Measurements from ENCODE around the gene SERTAD2.

SERTAD2 gene

DNA sequence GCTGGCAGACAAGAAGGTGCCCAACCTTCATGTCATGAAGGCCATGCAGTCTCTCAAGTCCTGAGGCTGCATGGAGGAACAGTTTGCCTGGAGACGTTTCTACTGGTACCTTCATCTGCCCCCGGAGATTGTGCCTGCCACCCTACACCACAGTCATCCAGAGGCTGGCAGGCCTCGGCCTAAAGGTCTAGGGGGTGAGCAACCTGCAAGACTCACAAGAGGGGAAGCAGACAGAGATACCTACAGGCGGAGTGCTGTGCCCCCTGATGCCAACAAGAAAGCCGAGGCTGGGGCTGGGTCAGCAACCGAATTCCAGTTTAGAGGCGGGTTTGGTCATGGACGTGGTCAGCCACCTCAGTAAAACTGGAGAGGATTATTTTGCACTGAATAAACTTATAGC, 12.0 kb upstream of the SERTAD2 start:
- DNase-seq (no peak), ATAC-seq (replicated peaks) (no peak)
- peaks cover 12 to 14% of the 10 kb centered on the region in 2 donors for H3K4me1 Mint-ChIP-seq (ENCODE audit: low read depth in 2 of 2)
- H3K27ac Mint-ChIP-seq = no peak overlapping the region
- H3K4me3 Mint-ChIP-seq = no peak overlapping the region
- no peaks in the 10 kb centered on the region for H3K9me3 Mint-ChIP-seq
- H3K36me3 Mint-ChIP-seq (ENCODE audit: insufficient read depth) = no peaks in the 10 kb centered on the region
- H3K27me3 Mint-ChIP-seq = no peaks in the 10 kb centered on the region

DNA sequence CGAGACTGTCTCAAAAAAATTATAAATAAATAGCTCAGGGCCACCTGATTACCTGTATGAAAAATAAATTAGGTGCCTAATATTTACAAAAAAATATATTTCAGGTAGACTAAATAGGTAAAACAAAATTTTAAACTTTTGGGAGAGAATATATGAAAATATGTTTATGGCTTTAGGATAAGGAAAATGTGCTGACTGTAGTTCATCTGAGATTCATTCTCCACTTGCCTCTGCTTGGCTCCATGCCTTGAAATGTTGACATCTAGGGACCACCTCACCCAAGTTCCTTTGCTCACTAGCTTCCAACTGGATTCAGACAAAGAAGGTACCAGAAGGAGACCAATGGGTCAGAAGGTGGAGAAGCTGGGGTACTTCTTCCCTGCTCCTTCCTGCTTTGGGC, 9.7 kb upstream of the SERTAD2 start:
- peak overlapping the region in 1 of 2 donors; percentile 61 for H3K27ac Mint-ChIP-seq
- peaks cover 12 to 14% of the 10 kb centered on the region in 2 donors for H3K4me1 Mint-ChIP-seq (ENCODE audit: low read depth in 2 of 2)
- H3K27me3 Mint-ChIP-seq = no peaks in the 10 kb centered on the region

DNA sequence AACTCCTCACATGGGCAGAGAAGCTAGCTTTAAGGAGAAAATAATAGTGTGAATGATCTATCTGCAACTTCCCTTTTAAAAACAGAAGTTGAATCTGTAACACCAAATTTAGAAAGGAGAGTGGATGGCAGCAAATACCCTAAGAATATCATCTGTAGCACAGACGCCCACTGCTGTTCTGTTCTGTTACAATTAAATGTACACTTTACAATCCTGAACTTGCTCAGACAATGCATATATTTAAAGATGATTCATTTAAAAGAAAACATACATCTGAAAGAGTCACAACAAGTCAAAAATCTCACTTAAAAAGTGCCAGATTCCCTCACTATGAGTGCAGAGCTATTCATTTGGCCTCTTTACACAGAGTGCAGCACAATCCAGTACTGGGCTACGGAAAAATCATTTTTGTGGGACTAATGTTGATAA, 8.0 kb upstream of the SERTAD2 start:
- Mint-ChIP-seq H3K36me3 (ENCODE audit: insufficient read depth) (no peaks in the 10 kb centered on the region), H3K4me1 (ENCODE audit: low read depth in 2 of 2) (no peaks in the 10 kb centered on the region), H3K9me3 (no peaks in the 10 kb centered on the region), H3K27ac (no peak overlapping the region), H3K4me3 (no peak overlapping the region), H3K27me3 (no peaks in the 10 kb centered on the region)
- DNase-seq = no peak
- ATAC-seq (replicated peaks) = no peak

More for the DNA sequence above, 9.7 kb upstream of the SERTAD2 start:
- Mint-ChIP-seq H3K4me3 (no peak overlapping the region), H3K36me3 (ENCODE audit: insufficient read depth) (no peaks in the 10 kb centered on the region), H3K9me3 (no peaks in the 10 kb centered on the region)
- DNase-seq (no peak), ATAC-seq (replicated peaks) (no peak)

DNA sequence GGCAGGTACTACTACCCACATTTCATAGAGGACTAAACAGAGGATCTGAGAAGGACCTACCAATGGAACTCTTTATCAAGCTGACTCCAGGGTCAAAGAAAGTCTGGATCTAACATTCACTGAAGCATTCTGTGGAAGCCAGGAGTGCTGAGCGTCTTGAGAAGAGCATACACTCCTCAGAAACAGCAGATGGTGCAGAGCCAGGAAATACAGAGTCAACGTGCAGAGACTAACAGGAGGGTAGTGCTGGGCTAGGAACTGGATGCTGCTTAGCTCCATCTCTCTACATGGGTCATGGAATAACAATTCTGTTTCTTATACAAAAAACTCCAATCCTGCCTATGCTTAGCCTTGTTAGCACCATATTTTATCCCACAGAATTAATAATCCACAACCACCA, 5.5 kb upstream of the SERTAD2 start:
- Mint-ChIP-seq H3K4me1 (ENCODE audit: low read depth in 2 of 2) (peaks cover 7 to 13% of the 10 kb centered on the region in 2 donors), H3K27ac (no peak overlapping the region), H3K36me3 (ENCODE audit: insufficient read depth) (no peaks in the 10 kb centered on the region), H3K4me3 (no peak overlapping the region), H3K27me3 (no peaks in the 10 kb centered on the region), H3K9me3 (no peaks in the 10 kb centered on the region)
- DNase-seq = no peak
- ATAC-seq (replicated peaks) = no peak

DNA sequence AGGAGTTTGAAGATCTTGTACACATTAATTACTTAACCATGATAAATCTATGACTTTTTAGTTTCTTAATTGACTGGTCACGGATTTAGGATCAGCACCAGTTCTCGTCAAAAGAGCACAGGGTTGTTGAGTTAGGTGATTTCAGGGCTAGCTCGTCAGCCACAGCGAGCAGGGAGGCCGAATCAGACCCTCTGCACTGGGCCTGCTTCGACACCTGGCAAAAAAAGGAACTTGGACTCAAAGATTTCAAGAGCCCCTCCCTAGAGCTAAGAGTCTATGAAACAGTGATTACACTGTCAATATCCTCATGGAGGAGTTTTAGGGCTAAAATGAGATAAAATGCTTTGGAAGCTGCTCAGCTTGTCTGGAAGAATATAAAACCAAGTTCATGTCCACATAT, 4.6 kb upstream of the SERTAD2 start:
- Mint-ChIP-seq H3K27ac (no peak overlapping the region), H3K4me1 (ENCODE audit: low read depth in 2 of 2) (peaks cover 7 to 13% of the 10 kb centered on the region in 2 donors), H3K36me3 (ENCODE audit: insufficient read depth) (peaks cover 4% of the 10 kb centered on the region), H3K27me3 (no peaks in the 10 kb centered on the region), H3K9me3 (no peaks in the 10 kb centered on the region), H3K4me3 (no peak overlapping the region)
- no peak for ATAC-seq (replicated peaks)
- DNase-seq = no peak

DNA sequence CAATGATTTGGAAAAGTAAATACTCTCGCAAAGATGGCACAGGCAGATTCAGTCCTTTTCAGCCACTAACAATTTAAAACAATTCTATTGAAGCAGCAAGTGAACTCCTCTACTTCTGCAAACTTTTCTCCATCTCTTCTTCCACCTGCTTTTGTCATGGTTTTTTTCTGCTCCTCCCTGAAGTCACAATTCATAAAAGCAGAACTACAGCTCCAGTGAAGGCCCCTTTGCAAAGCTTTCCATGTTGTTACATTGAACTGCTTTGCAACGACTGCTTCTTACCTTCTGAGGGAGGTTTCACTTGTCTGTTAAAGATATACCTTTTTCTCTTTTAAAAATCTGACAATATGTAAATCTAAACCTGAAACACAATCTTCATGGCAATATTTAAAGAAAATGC, 3.7 kb upstream of the SERTAD2 start:
- H3K9me3 Mint-ChIP-seq = no peaks in the 10 kb centered on the region
- H3K27me3 Mint-ChIP-seq = no peaks in the 10 kb centered on the region
- H3K4me1 Mint-ChIP-seq (ENCODE audit: low read depth in 2 of 2) = peaks cover 12 to 19% of the 10 kb centered on the region in 2 donors
- H3K4me3 Mint-ChIP-seq = no peak overlapping the region
- peaks cover 11% of the 10 kb centered on the region for H3K36me3 Mint-ChIP-seq (ENCODE audit: insufficient read depth)
- no peak overlapping the region for H3K27ac Mint-ChIP-seq
- DNase-seq = no peak
- no peak for ATAC-seq (replicated peaks)

DNA sequence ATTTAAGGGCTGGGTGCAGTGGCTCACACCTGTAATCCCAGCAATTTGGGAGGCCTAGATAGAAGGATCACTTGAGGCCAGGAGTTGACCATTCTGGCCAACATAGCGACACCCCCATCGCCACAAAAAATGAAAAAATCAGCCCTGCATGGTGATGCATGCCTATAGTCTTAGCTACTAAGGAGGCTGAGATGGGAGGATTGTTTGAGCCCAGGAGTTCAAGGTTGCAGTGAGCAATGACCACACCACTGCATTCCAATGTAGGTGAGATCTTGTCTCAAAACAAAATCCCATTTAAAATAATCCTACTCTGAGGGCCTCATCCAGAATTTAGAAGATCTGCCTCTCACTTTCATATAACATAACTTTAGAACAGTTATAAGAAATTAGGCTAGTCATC, 2.7 kb upstream of the SERTAD2 start:
- Mint-ChIP-seq H3K27me3 (no peaks in the 10 kb centered on the region), H3K9me3 (no peaks in the 10 kb centered on the region), H3K4me1 (ENCODE audit: low read depth in 2 of 2) (peaks cover 16 to 23% of the 10 kb centered on the region in 2 donors), H3K4me3 (no peak overlapping the region), H3K27ac (peak overlapping the region in 1 of 2 donors; percentile 96), H3K36me3 (ENCODE audit: insufficient read depth) (peaks cover 11% of the 10 kb centered on the region)
- ATAC-seq (replicated peaks) (no peak), DNase-seq (no peak)

DNA sequence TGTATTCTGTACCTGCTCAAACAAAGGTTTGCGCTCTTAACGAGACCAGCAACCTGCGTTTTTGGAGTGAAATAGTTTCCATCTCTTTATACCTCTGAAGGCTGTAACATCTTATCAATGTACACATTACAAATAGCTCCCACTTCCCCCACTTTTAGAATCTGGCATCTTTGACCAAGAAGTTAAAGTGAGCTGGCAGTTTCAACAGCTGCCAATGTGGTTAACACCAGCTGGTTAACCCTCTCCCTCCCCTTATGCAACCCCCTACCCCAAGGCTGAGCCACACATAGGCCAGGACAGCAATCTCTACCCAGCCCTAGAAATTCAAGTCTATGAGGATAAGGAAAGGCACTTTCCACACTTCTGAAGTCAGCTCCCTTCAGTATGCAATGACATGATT, 2.2 kb upstream of the SERTAD2 start:
- no peak overlapping the region for H3K4me3 Mint-ChIP-seq
- peak overlapping the region in 1 of 2 donors; percentile 96 for H3K27ac Mint-ChIP-seq
- H3K4me1 Mint-ChIP-seq (ENCODE audit: low read depth in 2 of 2) = peaks cover 16 to 23% of the 10 kb centered on the region in 2 donors

DNA sequence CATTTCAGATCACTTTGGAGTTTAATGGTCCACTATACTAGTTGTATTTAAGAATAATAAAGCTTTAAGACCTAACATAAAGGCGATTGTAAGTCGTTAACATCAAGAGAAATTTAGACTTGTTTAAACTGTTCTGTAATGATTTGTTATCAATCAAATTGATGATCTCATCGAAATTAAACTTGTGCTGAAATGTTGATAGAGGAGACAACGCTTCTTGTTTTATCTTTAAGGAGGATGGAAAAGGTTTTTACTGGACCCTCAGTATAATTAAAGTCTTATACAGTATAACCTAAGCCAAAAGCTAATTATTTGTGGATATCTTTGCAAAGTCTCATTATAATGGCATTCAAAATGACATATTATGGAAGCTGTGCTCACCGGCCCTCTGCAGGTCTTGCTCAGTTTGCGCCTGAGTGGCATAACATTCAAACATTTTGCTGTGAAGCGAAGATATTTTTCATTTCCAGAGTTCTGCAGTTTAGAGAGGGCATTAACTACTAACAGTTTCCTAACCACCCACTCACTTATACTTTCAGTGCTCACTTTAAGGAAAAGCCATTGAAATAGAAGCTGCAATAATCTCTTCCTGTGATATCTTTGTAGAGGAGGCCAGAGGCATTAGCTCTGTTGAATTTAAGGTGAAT, 1.4 kb upstream of the SERTAD2 start:
- peaks cover 16 to 23% of the 10 kb centered on the region in 2 donors for H3K4me1 Mint-ChIP-seq (ENCODE audit: low read depth in 2 of 2)
- DNase-seq (no peak), ATAC-seq (replicated peaks) (no peak)
- H3K27me3 Mint-ChIP-seq = no peaks in the 10 kb centered on the region
- peak overlapping the region; percentile 96 for H3K27ac Mint-ChIP-seq
- no peaks in the 10 kb centered on the region for H3K9me3 Mint-ChIP-seq
- H3K36me3 Mint-ChIP-seq (ENCODE audit: insufficient read depth) = peaks cover 11% of the 10 kb centered on the region
- peak overlapping the region; percentile 87 to 91 for H3K4me3 Mint-ChIP-seq

More for the DNA sequence above, 2.2 kb upstream of the SERTAD2 start:
- Mint-ChIP-seq H3K27me3 (no peaks in the 10 kb centered on the region), H3K9me3 (no peaks in the 10 kb centered on the region), H3K36me3 (ENCODE audit: insufficient read depth) (peaks cover 11% of the 10 kb centered on the region)
- no peak for ATAC-seq (replicated peaks)
- no peak for DNase-seq

DNA sequence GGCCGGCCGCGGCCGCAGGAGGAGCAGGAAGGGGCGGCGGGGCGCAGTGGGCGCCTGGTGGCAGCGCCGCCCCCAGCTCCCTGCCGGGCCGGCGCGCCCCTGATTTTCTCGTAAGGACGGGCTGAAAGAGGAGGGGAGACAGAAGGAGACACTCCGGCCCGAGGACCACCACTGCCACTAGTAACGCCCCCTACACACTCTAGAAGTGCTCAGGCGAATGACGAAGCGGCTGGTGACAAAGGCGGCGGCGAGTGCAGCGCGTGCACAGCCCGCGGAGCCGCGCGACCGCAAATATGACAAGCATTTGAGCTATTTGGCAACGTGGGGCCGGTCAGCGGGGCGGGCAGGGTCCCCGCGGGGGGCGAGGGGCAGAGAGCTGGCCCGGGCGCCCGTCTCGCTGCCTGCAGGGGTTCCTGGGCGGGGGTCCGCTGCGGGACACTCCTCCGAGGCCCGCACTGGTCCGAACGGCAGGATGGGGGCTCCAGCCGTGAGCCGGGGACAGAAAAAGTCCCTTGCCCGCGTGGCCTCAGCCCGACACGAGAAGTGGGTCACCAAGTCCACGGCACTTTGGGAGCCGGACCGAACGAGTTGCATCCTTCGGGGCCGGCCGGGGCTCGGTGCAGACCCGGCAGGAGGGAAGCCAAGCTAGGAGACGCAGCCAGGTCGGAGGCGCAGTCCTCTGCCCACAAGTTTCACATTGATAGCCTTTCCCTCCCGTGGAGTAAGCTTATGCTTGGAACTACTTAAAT, 524 bp upstream of the SERTAD2 start:
- peak overlapping the region; percentile 96 for H3K27ac Mint-ChIP-seq
- peaks cover 11% of the 10 kb centered on the region for H3K36me3 Mint-ChIP-seq (ENCODE audit: insufficient read depth)
- no peaks in the 10 kb centered on the region for H3K9me3 Mint-ChIP-seq
- ATAC-seq (replicated peaks) (peak; percentile 65), DNase-seq (peak; percentile 63 to 70 (median 65))
- peak overlapping the region; percentile 87 to 91 for H3K4me3 Mint-ChIP-seq
- H3K4me1 Mint-ChIP-seq (ENCODE audit: low read depth in 2 of 2) = peaks cover 19 to 28% of the 10 kb centered on the region in 2 donors
- H3K27me3 Mint-ChIP-seq = no peaks in the 10 kb centered on the region

DNA sequence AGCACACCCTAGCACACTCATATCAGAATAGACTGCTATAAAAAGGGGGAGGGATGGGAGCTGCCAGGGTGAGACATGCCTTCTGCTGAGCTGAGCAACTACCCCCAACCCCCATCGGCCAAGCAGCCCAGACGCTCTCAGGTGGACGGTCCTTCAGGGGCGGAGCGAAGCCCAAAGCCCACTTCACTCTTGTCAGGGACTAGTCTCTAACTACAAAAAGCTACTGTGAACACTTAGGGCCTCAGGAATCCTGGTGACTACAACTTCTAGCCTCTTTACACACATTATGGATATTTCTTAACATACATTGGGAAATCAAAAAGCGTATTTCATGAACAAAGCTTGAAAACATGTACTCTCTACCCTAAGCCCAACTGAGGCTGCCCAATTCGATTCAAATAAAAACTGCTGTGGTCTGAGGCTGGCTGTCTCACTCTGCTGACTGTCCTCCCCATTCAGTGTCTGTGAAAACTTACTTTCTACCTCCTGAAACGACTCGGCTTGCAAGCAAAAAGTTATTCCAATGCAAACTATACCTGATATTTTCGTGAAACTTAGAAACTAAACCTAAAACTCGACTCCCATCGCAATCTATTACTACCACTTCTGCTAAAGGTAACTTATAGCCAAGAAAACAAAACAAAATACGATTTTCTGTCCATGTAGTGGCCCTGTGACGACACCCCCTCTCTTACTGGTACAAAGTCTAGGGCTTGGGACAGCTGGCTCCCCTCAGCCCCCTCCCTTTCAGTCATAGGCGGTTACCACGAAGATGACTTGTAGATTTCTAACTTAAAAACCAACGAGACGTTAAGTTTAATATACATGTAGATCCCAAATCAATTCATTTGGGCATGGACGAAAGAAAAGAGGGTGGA, 1.2 kb downstream of the SERTAD2 start:
- Mint-ChIP-seq H3K36me3 (ENCODE audit: insufficient read depth) (peaks cover 11% of the 10 kb centered on the region), H3K9me3 (no peaks in the 10 kb centered on the region), H3K4me1 (ENCODE audit: low read depth in 2 of 2) (peaks cover 24 to 35% of the 10 kb centered on the region in 2 donors), H3K4me3 (peak overlapping the region; percentile 87 to 91), H3K27ac (peak overlapping the region; percentile 96), H3K27me3 (no peaks in the 10 kb centered on the region)
- DNase-seq (no peak), ATAC-seq (replicated peaks) (no peak)

DNA sequence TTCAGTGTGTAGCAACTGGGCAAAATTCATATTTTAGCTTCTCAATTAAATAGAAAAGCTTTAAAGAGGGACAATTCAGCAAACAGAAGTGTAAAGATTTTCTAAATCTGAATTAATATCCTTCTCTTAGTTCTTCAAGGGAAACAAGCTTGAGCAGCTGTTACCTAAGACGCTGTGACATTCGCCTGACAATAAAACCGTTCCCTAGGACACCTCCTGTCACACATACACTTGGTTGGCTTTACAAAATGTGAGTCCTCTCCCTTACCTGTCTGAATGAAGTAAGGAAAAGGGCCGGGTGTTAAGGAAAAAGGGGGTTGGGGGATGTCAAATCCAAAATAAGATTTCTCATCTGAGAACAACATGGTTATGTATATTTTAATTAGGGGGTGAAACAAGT, 2.1 kb downstream of the SERTAD2 start:
- peak overlapping the region in 1 of 2 donors; percentile 96 for H3K27ac Mint-ChIP-seq
- H3K36me3 Mint-ChIP-seq (ENCODE audit: insufficient read depth) = peaks cover 11% of the 10 kb centered on the region
- H3K4me3 Mint-ChIP-seq = peak overlapping the region in 1 of 2 donors; percentile 91
- H3K27me3 Mint-ChIP-seq = no peaks in the 10 kb centered on the region
- no peaks in the 10 kb centered on the region for H3K9me3 Mint-ChIP-seq
- H3K4me1 Mint-ChIP-seq (ENCODE audit: low read depth in 2 of 2) = peaks cover 25 to 36% of the 10 kb centered on the region in 2 donors
- DNase-seq (no peak), ATAC-seq (replicated peaks) (no peak)

DNA sequence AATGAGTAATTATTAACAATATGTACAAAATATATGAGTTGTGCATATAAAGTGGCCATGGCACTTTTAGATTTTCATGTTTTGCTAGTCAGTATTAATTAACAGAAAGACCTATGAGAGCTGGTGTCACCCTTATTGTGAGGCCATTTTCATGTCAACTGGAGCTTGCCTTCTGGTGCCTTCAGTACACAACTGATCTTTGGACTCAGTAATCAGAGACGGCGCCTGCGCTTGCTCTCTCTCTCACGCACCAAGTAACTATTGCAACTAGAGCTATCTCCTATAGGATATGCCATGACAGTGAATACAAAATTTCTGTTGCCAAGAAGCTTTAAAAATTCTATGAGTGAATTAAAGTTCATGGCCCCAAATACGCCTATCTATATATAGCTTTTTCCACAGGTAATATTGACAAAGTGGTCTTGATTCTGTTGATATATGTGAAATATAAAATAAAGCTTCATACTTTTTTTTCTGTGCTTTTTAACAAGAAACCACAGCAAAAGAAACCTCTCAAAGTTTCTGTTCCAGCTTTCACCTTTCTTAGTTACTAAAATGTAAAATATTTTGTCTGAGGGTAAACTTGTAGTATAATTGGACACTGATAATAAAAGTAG, 2.9 kb downstream of the SERTAD2 start:
- H3K4me3 Mint-ChIP-seq = no peak overlapping the region
- peaks cover 26 to 39% of the 10 kb centered on the region in 2 donors for H3K4me1 Mint-ChIP-seq (ENCODE audit: low read depth in 2 of 2)
- no peaks in the 10 kb centered on the region for H3K9me3 Mint-ChIP-seq
- H3K27ac Mint-ChIP-seq = no peak overlapping the region
- no peak for DNase-seq
- ATAC-seq (replicated peaks) = no peak
- H3K27me3 Mint-ChIP-seq = no peaks in the 10 kb centered on the region
- peaks cover 13% of the 10 kb centered on the region for H3K36me3 Mint-ChIP-seq (ENCODE audit: insufficient read depth)
